ENCODE results near the gene SLC12A9.

The SLC12A9 gene

DNA sequence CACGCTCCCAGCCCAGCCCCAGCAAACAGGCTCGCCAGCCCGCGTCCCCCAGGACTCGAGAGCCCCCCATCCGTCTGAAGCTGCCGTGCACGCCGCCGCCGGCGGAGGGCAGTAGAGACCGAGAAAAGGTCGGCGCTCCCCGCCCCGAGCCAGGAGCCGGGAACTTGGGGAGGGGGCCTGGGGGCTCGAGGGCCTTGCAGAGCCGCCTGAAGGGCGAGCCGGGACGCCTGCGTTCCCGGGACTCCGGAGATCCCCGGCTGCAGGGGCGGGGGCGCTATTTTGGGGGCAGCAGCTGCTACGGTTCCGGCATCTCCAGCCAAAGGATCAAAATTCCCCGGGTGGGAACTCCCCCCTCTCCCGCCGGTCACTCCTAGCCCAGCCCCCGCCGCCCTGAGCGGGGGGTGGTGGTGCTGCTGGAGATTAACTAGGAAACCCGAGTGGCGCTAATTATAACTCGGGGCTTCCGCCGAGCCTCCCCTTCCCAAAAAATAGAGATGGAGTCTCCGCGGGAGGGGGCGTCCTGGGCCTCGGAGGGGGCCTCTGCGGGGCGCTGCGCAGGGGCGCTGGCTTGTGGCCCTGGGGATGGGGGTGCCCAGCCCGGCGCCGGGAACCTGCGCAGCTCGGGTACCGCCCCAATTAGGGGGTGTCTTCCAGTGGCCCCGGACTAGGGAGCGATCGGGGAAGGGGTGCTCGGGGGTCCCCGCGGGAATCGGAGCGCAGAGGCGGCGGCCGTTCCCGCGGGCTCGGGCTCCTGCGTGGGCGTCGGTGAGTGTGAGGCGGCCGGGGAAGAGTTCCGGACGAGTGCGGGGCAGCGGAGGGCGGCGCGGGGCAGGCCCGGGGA, 42.6 kb downstream of the SLC12A9 start:
- peak; percentile 61 for TF ChIP-seq CTCF (conservative IDR thresholded peaks at IDR 0.05; ENCODE audit: low read length)
- DNase-seq (ENCODE audit: low read depth): no peak
- H3K4me3 ChIP-seq (ENCODE audit: low read length): peak overlapping the region; percentile 36; the same call in 1 of the 2 replicates

- no peak for DNase-seq (ENCODE audit: low read depth)
- no peak for TF ChIP-seq CTCF (conservative IDR thresholded peaks at IDR 0.05; ENCODE audit: low read length)
- peak within 1 kb of the TSS; percentile 36; the same call in 1 of the 2 replicates for H3K4me3 ChIP-seq (ENCODE audit: low read length)
Measured at GRCh38 chr7:100895701-100895955, 43.1 kb downstream of the SLC12A9 start, which contains the start of gene ACHE. TSS of gene ACHE (minus strand) at chr7:100895888. CDS start at chr7:100894232, 1,656 bp downstream.

DNA sequence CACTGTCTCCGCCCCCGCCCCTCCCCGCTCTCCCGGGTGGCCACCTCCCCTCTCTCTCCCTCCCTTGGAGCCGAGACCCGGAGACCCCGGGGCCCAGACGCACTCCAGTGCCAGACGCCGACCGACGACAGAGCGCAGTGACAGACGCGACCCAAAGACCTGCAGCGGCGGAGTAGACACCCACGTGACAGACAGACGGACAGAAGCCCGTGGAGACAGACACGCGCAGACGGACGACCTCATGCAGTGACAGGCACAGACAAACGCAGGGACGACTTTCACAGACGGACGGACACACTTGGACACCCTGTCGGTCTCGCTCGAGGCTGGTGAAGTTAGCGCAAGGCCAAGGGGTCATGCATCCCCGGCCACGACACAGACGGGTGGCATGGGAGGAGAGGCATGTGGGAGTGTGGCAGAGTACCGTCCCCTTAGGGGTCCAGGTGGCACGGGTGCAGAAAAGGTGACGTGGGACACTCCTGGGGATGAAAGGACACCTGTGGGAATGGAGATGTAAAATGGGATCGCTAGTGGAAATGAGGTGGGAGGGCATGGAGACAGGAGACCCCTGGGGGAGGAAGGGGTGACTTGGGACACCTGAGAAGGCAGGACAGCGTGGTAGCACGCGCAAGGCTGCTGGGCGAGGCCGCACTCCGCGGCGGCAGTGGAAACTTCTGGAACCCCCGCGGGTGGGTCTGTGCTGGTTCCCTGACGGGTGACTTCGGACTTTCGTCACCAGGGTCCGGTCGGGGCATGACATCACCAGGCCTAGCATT, 43.6 kb downstream of the SLC12A9 start:
- no peak overlapping the region for H3K4me3 ChIP-seq (ENCODE audit: low read length)
- DNase-seq (ENCODE audit: low read depth): no peak
- no peak for TF ChIP-seq CTCF (conservative IDR thresholded peaks at IDR 0.05; ENCODE audit: low read length)

- no peak overlapping the region for H3K4me3 ChIP-seq (ENCODE audit: low read length)
- no peak for DNase-seq (ENCODE audit: low read depth)
- peak; percentile 64 for TF ChIP-seq CTCF (conservative IDR thresholded peaks at IDR 0.05; ENCODE audit: low read length)
Measured at GRCh38 chr7:100896732-100897608, 44.5 kb downstream of the SLC12A9 start.

DNA sequence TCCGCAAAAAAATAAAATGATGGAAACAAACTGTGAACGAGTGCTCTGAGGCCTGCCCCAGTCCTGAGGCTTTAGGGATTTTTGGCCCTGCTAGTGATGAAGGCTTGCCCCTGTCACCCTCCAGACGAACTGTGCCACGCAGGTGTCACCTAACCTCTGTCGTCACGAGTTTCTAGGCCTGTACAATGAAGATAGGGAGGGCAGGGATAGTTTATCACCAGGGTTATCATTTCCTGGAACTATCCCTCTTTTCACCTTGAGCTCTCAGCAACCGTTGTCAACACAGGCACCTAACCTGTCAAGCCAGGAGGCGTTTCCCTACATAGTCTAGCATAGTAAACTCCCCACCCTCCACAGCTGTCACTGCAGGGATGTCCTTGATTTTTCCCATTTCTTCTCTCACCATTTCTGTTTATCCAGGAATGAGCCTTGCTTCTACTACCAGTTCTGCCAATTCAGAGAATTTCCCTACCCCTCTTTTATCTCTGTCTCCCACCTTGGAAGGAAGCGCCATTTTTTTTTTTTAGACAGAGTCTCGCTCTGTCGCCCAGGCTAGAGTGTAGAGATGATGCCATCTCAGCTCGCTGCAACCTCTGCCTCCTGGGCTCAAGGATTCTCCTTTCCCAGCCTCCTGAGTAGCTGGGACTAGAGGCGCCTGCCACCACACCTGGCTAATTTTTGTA, 45.4 kb downstream of the SLC12A9 start:
- no peak for TF ChIP-seq CTCF (conservative IDR thresholded peaks at IDR 0.05; ENCODE audit: low read length)
- no peak overlapping the region for H3K4me3 ChIP-seq (ENCODE audit: low read length)
- DNase-seq (ENCODE audit: low read depth): no peak

GRCh38 chr7:100899432-100899831, 46.9 kb downstream of the SLC12A9 start:
- no peak for DNase-seq (ENCODE audit: low read depth)
- H3K4me3 ChIP-seq (ENCODE audit: low read length): no peak overlapping the region
- TF ChIP-seq CTCF (conservative IDR thresholded peaks at IDR 0.05; ENCODE audit: low read length): no peak
